Upper lobe of left lung (tissue), 6 donors: Measurements from ENCODE around the gene STXBP3. TPM values are rescaled to one million over a fixed set of nuclear protein-coding genes. Genes with fewer than 3 reads are reported as not detected.

ENCODE experiments used
- ATAC-seq, 2 donors: fragments of 200-7000 bp; cut with Tn5 transposase; one replicate each; pipeline ENCODE4 v1.9.1; 2022; ENCODE audit warnings: mild to moderate bottlenecking in 2 of 2, moderate library complexity in 2 of 2; ENCODE audit not compliant: low FRiP score in 2 of 2
- DNase-seq, 2 donors: peaks; one replicate each; pipeline ENCODE4 v3.0.0-alpha.2; 2019 to 2020
- H3K27ac ChIP-seq, 4 donors: fragments of 200-600 bp; sonication (generic); one replicate each; pipeline ENCODE4 v1.5.1; 2016 to 2019
- H3K27me3 ChIP-seq, 4 donors: fragments of 200-600 bp; sonication (generic); one replicate each; pipeline ENCODE4 v1.5.1; 2017 to 2019
- H3K36me3 ChIP-seq, 4 donors: fragments of 200-600 bp; sonication (generic); one replicate each; pipeline ENCODE4 v1.5.1; 2016 to 2019
- H3K4me1 ChIP-seq, 4 donors: fragments of 200-600 bp; sonication (generic); one replicate each; pipeline ENCODE4 v1.5.1; 2018 to 2019
- H3K4me3 ChIP-seq, 4 donors: fragments of 200-600 bp; sonication (generic); one replicate each; pipeline ENCODE4 v1.5.1; 2017 to 2019; ENCODE audit warnings: mild to moderate bottlenecking in 2 of 4, moderate library complexity in 1 of 4
- H3K9me3 ChIP-seq, 4 donors: fragments of 200-600 bp; sonication (generic); one replicate each; pipeline ENCODE4 v1.5.1; 2018 to 2019
- CTCF ChIP-seq, 6 experiments: fragments of 450-650 bp in 4 of 6; fragments of 200-600 bp in 2 of 6; sonication (generic) in 2 of 6; IDR thresholded peaks; one replicate each; pipeline ENCODE4 v1.5.1; 2016 to 2019; ENCODE audit warnings: antibody characterized with exemption in 6 of 6
- EP300 ChIP-seq, 4 donors: sonication (generic); formaldehyde crosslinking; IDR thresholded peaks; one replicate each; pipeline ENCODE4 v1.5.1; 2017; ENCODE audit warnings: antibody characterized with exemption in 4 of 4, control low read depth in 2 of 4
- POLR2A ChIP-seq, 4 donors: fragments of 450-650 bp; IDR thresholded peaks; one replicate each; pipeline ENCODE4 v1.5.1; 2016 to 2017; ENCODE audit warnings: antibody characterized with exemption in 4 of 4, mild to moderate bottlenecking in 2 of 4
- POLR2AphosphoS5 ChIP-seq, 2 donors: sonication (generic); formaldehyde crosslinking; IDR thresholded peaks; one replicate each; pipeline ENCODE4 v1.5.1; 2017; ENCODE audit warnings: antibody characterized with exemption in 2 of 2
- WGBS, 2 donors: methylation state at CpG; one replicate each; pipeline ENCODE4 v1.1.5; 2017 to 2018; 5-methylcytosine and 5-hydroxymethylcytosine counted together
- total RNA-seq, 6 donors: library from RNA; depleted of rRNA in 4 of 6; stranded (reverse); fragments of >200 nt in 4 of 6; gene quantifications; one replicate each; pipeline versions ENCODE4 v1.1.0 to v1.2.1, GENCODE V29; 2016 to 2021
- donor health status: DM: no; HTN: no; CAD: no; lungs with moderate emphysema.
- donor health status: DM: no; HTN: yes; CAD: no; lungs with severe emphysema.

The STXBP3 gene
- total RNA-seq, 6 donors from 2014 or later, result 41.8 to 84.1 (median 55.8) TPM

- H3K4me3 ChIP-seq, result no peak overlapping the region
These were observed 104.5 kb downstream of the STXBP3 start for GRCh38 chr1:108850929-108851328.

GRCh38 chr1:108851567-108851966 is 105.1 kb downstream of the STXBP3 start:
- Histone ChIP-seq H3K9me3 (no peaks in the 10 kb centered on the region), H3K4me3 (no peak overlapping the region), H3K27me3 (no peaks in the 10 kb centered on the region), H3K4me1 (peaks cover 0 to 3% (median 0%) of the 10 kb centered on the region in 4 donors), H3K27ac (peak overlapping the region; percentile 1 to 74 (median 7)), H3K36me3 (no peaks in the 10 kb centered on the region)
- ATAC-seq (no peak), DNase-seq (no peak)
- 67 to 70% methylated on average over 4 of the region's 4 CpGs for WGBS, 2 donors
- TF ChIP-seq POLR2AphosphoS5 (IDR thresholded peaks at IDR 0.05) (no peak), CTCF (IDR thresholded peaks at IDR 0.05) (no peak), EP300 (IDR thresholded peaks at IDR 0.05) (no peak), POLR2A (IDR thresholded peaks at IDR 0.05) (no peak)

More at GRCh38 chr1:108850929-108851328, 104.5 kb downstream of the STXBP3 start:
- H3K4me1 ChIP-seq, result peaks cover 0 to 3% (median 0%) of the 10 kb centered on the region in 4 donors
- WGBS, 2 donors, result 76 to 87% methylated on average over 7 of the region's 7 CpGs
- H3K9me3 ChIP-seq, result no peaks in the 10 kb centered on the region
- no peaks in the 10 kb centered on the region for H3K36me3 ChIP-seq
- DNase-seq (no peak), ATAC-seq (no peak)
- no peak for TF ChIP-seq CTCF (IDR thresholded peaks at IDR 0.05)
- TF ChIP-seq POLR2AphosphoS5 (IDR thresholded peaks at IDR 0.05), result no peak
- TF ChIP-seq POLR2A (IDR thresholded peaks at IDR 0.05), result no peak
- no peak for TF ChIP-seq EP300 (IDR thresholded peaks at IDR 0.05)
- H3K27me3 ChIP-seq, result no peaks in the 10 kb centered on the region
- H3K27ac ChIP-seq, result peak overlapping the region in 3 of 4 donors; percentile 1 to 74 (median 13)

GRCh38 chr1:108852221-108852975 is 105.9 kb downstream of the STXBP3 start:
- ATAC-seq (peak in 1 of 2 donors; percentile 74), DNase-seq (no peak)
- 27 to 35% methylated on average over 7 of the region's 7 CpGs for WGBS, 2 donors
- Histone ChIP-seq H3K27ac (peak overlapping the region; percentile 16 to 74 (median 28)), H3K4me1 (peaks cover 0 to 3% (median 0%) of the 10 kb centered on the region in 4 donors), H3K9me3 (no peaks in the 10 kb centered on the region), H3K4me3 (no peak overlapping the region), H3K36me3 (no peaks in the 10 kb centered on the region), H3K27me3 (no peaks in the 10 kb centered on the region)
- no peak for TF ChIP-seq EP300 (IDR thresholded peaks at IDR 0.05)
- TF ChIP-seq CTCF (IDR thresholded peaks at IDR 0.05), result no peak
- TF ChIP-seq POLR2AphosphoS5 (IDR thresholded peaks at IDR 0.05), result no peak
- no peak for TF ChIP-seq POLR2A (IDR thresholded peaks at IDR 0.05)

- H3K27ac ChIP-seq, result peak overlapping the region in 1 of 4 donors; percentile 61
- H3K9me3 ChIP-seq, result no peaks in the 10 kb centered on the region
- WGBS, 2 donors, result 57 to 70% methylated on average over 3 of the region's 3 CpGs
- no peaks in the 10 kb centered on the region for H3K36me3 ChIP-seq
- peaks cover 0 to 3% (median 0%) of the 10 kb centered on the region in 4 donors for H3K4me1 ChIP-seq
- ATAC-seq (no peak), DNase-seq (no peak)
- TF ChIP-seq POLR2AphosphoS5 (IDR thresholded peaks at IDR 0.05) (no peak), CTCF (IDR thresholded peaks at IDR 0.05) (no peak), POLR2A (IDR thresholded peaks at IDR 0.05) (no peak), EP300 (IDR thresholded peaks at IDR 0.05) (no peak)
- H3K4me3 ChIP-seq, result no peak overlapping the region
- H3K27me3 ChIP-seq, result no peaks in the 10 kb centered on the region
These were observed 107.9 kb downstream of the STXBP3 start for GRCh38 chr1:108854221-108855019.
